Colonic mucosa (tissue), 4 donors: Measurements from ENCODE around the gene ATP13A5. TPM values are rescaled to one million over a fixed set of nuclear protein-coding genes. Genes with fewer than 3 reads are reported as not detected.

Experiments
- DNase-seq: peaks from one replicate; pipeline ENCODE4 v3.0.0-alpha.2; 2020
- H3K27ac ChIP-seq: fragments of 200-600 bp; one replicate; pipeline ENCODE4 v1.8.0; 2021
- H3K27me3 ChIP-seq: fragments of 200-600 bp; one replicate; pipeline ENCODE4 v1.8.0; 2021
- H3K36me3 ChIP-seq: fragments of 200-600 bp; one replicate; pipeline ENCODE4 v1.8.0; 2021
- H3K4me1 ChIP-seq: fragments of 200-600 bp; one replicate; pipeline ENCODE4 v1.8.0; 2021; ENCODE audit warnings: mild to moderate bottlenecking
- H3K4me3 ChIP-seq: fragments of 200-600 bp; one replicate; pipeline ENCODE4 v1.8.0; 2021
- H3K9ac ChIP-seq, 2 donors: one replicate each; pipeline ENCODE4 v1.7.0; 2013; ENCODE audit warnings: control low read depth in 2 of 2, low read depth in 2 of 2, low read length in 2 of 2
- H3K9me3 ChIP-seq: fragments of 200-600 bp; one replicate; pipeline ENCODE4 v1.8.0; 2021
- intact Hi-C: fragments of 100-400 bp; cut with DNase I; formaldehyde crosslinking; loops from one replicate; pipeline ENCODE4 v1.14.1; 2022
- total RNA-seq, 2 donors: library from RNA; stranded (reverse); fragmentation: NEBNext Ultra II Directional in 1 of 2; extraction: Animal tissue kit (Norgen Biotek cat#: 25700) in 1 of 2; gene quantifications; one replicate each; pipeline ENCODE4 v1.2.1, GENCODE V29; 2021
- TF ChIP-seq, protein P1 (sequence below): fragments of 200-600 bp; IDR thresholded peaks from one replicate; pipeline ENCODE4 v1.8.0; 2022; ENCODE audit warnings: antibody characterized with exemption, mild to moderate bottlenecking
- donor health status: healthy.
- donor health status: DM: no; HTN: no; CAD: no.
- donor health status: DM: no; HTN: no; CAD: no.

ATP13A5 gene
- total RNA-seq, 2 donors from 2014 or later = 0.05 to 0.37 TPM

DNA sequence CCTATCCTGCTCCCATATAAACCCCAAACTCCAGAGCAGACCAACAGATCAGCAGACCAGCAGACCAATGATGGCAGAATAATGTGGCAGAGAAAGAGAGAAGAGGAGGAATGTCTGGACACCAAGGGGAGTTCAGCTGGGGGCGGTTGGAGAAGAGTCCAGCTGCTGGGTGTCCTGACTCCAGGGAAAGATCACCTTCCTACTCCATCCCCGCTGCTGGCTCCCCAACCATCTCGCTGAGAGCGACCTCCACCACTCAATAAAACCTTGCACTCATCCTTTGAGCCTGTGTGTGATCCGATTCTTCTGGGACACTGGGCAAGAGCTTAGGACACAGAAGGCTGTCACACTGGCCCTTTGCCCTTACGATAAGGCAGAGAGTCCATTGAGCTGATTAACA is 150.3 kb downstream of the ATP13A5 start:
- H3K9me3 ChIP-seq = no peaks in the 10 kb centered on the region
- DNase-seq = no peak
- no peak overlapping the region for H3K27ac ChIP-seq
- intact Hi-C loops = no loop called here
- H3K36me3 ChIP-seq = no peaks in the 10 kb centered on the region
- no peak overlapping the region for H3K4me3 ChIP-seq
- TF ChIP-seq, protein P1, sequence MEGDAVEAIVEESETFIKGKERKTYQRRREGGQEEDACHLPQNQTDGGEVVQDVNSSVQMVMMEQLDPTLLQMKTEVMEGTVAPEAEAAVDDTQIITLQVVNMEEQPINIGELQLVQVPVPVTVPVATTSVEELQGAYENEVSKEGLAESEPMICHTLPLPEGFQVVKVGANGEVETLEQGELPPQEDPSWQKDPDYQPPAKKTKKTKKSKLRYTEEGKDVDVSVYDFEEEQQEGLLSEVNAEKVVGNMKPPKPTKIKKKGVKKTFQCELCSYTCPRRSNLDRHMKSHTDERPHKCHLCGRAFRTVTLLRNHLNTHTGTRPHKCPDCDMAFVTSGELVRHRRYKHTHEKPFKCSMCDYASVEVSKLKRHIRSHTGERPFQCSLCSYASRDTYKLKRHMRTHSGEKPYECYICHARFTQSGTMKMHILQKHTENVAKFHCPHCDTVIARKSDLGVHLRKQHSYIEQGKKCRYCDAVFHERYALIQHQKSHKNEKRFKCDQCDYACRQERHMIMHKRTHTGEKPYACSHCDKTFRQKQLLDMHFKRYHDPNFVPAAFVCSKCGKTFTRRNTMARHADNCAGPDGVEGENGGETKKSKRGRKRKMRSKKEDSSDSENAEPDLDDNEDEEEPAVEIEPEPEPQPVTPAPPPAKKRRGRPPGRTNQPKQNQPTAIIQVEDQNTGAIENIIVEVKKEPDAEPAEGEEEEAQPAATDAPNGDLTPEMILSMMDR = no peak
- H3K27me3 ChIP-seq = no peaks in the 10 kb centered on the region
- no peak overlapping the region for H3K9ac ChIP-seq
- H3K4me1 ChIP-seq = no peaks in the 10 kb centered on the region

DNA sequence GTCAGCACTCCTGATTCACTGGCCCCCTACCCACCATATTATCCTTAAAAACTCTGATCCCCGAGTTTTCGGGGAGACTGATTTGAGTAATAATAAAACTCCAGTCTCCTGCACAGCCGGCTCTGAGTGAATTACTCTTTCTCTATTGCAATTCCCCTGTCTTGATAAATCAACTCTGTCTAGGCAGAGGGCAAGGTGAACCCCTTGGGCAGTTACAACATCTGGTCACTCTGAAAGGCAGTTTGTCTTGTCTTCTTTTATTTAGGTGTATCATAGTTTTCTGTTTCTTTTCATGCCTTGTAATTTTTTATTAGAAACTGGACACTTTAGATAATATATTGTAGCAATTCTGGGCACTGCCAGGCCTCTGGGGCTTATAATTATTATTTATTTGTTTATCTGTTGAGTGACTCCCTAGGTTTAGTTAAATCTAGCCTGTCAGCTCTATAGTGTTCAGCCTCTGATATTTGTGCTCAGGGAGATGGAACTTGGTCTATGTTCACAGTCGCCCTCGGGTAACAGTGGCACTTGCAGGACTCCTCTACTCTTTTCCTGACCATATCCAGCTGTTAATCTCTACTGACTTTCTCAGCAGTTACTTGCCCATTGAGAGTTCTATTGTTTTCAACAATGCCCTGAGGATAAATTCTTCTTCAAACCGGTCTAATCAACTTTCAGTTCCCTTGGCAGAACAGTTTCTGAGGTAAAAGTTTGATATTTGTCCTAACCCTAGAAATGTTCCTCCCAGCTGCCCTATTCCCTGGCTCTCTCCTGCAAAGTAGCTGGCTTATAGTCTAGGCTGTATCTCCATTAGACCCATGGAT is 153.0 kb downstream of the ATP13A5 start:
- no peak overlapping the region for H3K4me3 ChIP-seq
- no peak for DNase-seq
- H3K4me1 ChIP-seq = no peaks in the 10 kb centered on the region
- TF ChIP-seq, protein P1 = no peak
- H3K27me3 ChIP-seq = no peaks in the 10 kb centered on the region
- no peak overlapping the region for H3K9ac ChIP-seq
- intact Hi-C loops = no loop called here
- H3K9me3 ChIP-seq = no peaks in the 10 kb centered on the region
- no peak overlapping the region for H3K27ac ChIP-seq
- H3K36me3 ChIP-seq = no peaks in the 10 kb centered on the region

Other genes starting within 250 kb of the ATP13A5 start
- not detected for gene PLAAT1, start 137.5 kb downstream of the ATP13A5 start, total RNA-seq
- gene ATP13A4, start 176.1 kb upstream of the ATP13A5 start, total RNA-seq = 10 to 100 TPM; 11.0 to 17.9 TPM
- gene OPA1, start 214.5 kb upstream of the ATP13A5 start, total RNA-seq = 10 to 100 TPM; 76.9 to 93.0 TPM